Panc1 (cell line): ENCODE measurements around the gene FOXP4. TPM values are rescaled to one million over a fixed set of nuclear protein-coding genes. Genes with fewer than 3 reads are reported as not detected.
A peak's percentile ranks its signal among the peaks of the same experiment; 100 is the strongest.

ENCODE experiments used
- ATAC-seq: fragments of 200-7000 bp; cut with Tn5 transposase; 2 replicates; pipeline ENCODE4 v1.9.1; 2020; ENCODE audit warnings: mild to moderate bottlenecking, moderate library complexity
- Bru-seq: library from RNA; stranded (reverse); fragments of 400-500 nt; gene quantifications from one replicate; lab custom pipeline; 2021; lab: Mats Ljungman, UMichigan
- BruChase-seq, 2 experiments: library from RNA; stranded (reverse); fragments of 400-500 nt; gene quantifications; one replicate each; lab custom pipeline; 2021; lab: Mats Ljungman, UMichigan
- BruUV-seq: library from RNA; stranded (reverse); fragments of 400-500 nt; replicated peaks from 2 replicates; lab custom pipeline; 2021; lab: Mats Ljungman, UMichigan
- CTCF ChIA-PET: fragments of 300-600 bp; sonication (Branson Sonifier 250); formaldehyde crosslinking; loops from one replicate; lab custom pipeline; 2022; ENCODE audit warnings: antibody characterized with exemption; lab: Charles Lee
- POLR2A ChIA-PET: fragments of 300-600 bp; sonication (Branson Sonifier 250); formaldehyde crosslinking; loops from one replicate; lab custom pipeline; 2022; ENCODE audit warnings: antibody characterized with exemption; lab: Charles Lee
- DNase-seq: peaks from one replicate; pipeline ENCODE4 v3.0.0-alpha.2; 2010; ENCODE audit warnings: low read depth, low spot score
- H3K27ac ChIP-seq: 2 replicates; pipeline ENCODE4 v1.5.1; 2011; ENCODE audit warnings: mild to moderate bottlenecking, low read length, inconsistent platforms
- H3K27me3 ChIP-seq: fragments of 200-500 bp; sonication (Bioruptor generic); 2 replicates; pipeline ENCODE4 v1.6.0; 2014; ENCODE audit warnings: low read length, inconsistent platforms; ENCODE audit not compliant: control insufficient read depth, insufficient read depth
- H3K36me3 ChIP-seq: fragments of 200-500 bp; sonication (Bioruptor generic); 2 replicates; pipeline ENCODE4 v1.5.1; 2014; ENCODE audit warnings: inconsistent platforms, mild to moderate bottlenecking, low read length, moderate library complexity; ENCODE audit not compliant: control insufficient read depth, insufficient read depth
- H3K4me1 ChIP-seq: 2 replicates; pipeline ENCODE4 v1.5.1; 2011; ENCODE audit warnings: inconsistent platforms, mild to moderate bottlenecking, low read length, moderate library complexity; ENCODE audit not compliant: control insufficient read depth, insufficient read depth
- H3K4me3 ChIP-seq, 2 experiments: 2 replicates each; pipeline ENCODE4 v1.5.1; 2011 to 2012; ENCODE audit warnings: low read depth in 2 of 2, low read length in 2 of 2, mild to moderate bottlenecking in 2 of 2, inconsistent platforms in 1 of 2, moderate library complexity in 1 of 2
- H3K9me3 ChIP-seq: fragments of 200-500 bp; sonication (Bioruptor generic); 2 replicates; pipeline ENCODE4 v1.5.1; 2014; ENCODE audit warnings: low read depth, mild to moderate bottlenecking, inconsistent platforms, low read length, moderate library complexity; ENCODE audit not compliant: control insufficient read depth, insufficient read depth
- POLR2AphosphoS5 ChIP-seq: IDR thresholded peaks from 2 replicates; pipeline ENCODE4 v1.6.1; 2012; ENCODE audit warnings: mild to moderate bottlenecking, low read depth, low read length, moderate library complexity
- REST ChIP-seq, 2 experiments: IDR thresholded peaks; 2 replicates each; pipeline ENCODE4 v1.6.1; 2011 to 2012; ENCODE audit warnings: low read depth in 2 of 2, control low read depth in 1 of 2, low read length in 1 of 2, mild to moderate bottlenecking in 1 of 2, moderate library complexity in 1 of 2; ENCODE audit not compliant: insufficient read depth in 1 of 2
- SIN3A ChIP-seq: IDR thresholded peaks from 2 replicates; pipeline ENCODE4 v1.6.1; 2012; ENCODE audit warnings: low read depth, mild to moderate bottlenecking, low read length, moderate library complexity, borderline replicate concordance; ENCODE audit not compliant: insufficient read depth
- TCF7L2 ChIP-seq: IDR thresholded peaks from 2 replicates; pipeline ENCODE4 v1.6.1; 2011; ENCODE audit warnings: mild to moderate bottlenecking, low read depth, low read length, inconsistent platforms
- in situ Hi-C: cut with HindIII; loops from 2 replicates; pipeline ENCODE4 v1.10.0; 2016; ENCODE audit warnings: low sequenced_read_pairs, low pct_unique_long_range_greater_than_20kb
- intact Hi-C: fragments of 100-400 bp; cut with micrococcal nuclease; formaldehyde crosslinking; loops from one replicate; pipeline ENCODE4 v1.10.0; 2022; ENCODE audit not compliant: unreplicated experiment
- long read RNA-seq: library from polyadenylated mRNA; unstranded; transcript quantifications from one replicate; pipeline ENCODE4 v2.0.0, GENCODE V29; 2021; ENCODE audit not compliant: unreplicated experiment
- polyA plus RNA-seq: library from polyadenylated mRNA; unstranded; fragments of >200 nt; gene quantifications from one replicate; pipeline ENCODE4 v1.2.1, GENCODE V29; 2012; ENCODE audit warnings: missing spikeins; ENCODE audit not compliant: insufficient read length
- total RNA-seq: library from RNA; stranded (reverse); gene quantifications from one replicate; pipeline ENCODE4 v1.2.1, GENCODE V29; 2021; ENCODE audit not compliant: unreplicated experiment
- TF ChIP-seq, protein P1 (sequence below): fragments of 450-650 bp; IDR thresholded peaks from 2 replicates; pipeline ENCODE4 v1.5.1; 2017; ENCODE audit warnings: mild to moderate bottlenecking

Gene FOXP4, protein sequence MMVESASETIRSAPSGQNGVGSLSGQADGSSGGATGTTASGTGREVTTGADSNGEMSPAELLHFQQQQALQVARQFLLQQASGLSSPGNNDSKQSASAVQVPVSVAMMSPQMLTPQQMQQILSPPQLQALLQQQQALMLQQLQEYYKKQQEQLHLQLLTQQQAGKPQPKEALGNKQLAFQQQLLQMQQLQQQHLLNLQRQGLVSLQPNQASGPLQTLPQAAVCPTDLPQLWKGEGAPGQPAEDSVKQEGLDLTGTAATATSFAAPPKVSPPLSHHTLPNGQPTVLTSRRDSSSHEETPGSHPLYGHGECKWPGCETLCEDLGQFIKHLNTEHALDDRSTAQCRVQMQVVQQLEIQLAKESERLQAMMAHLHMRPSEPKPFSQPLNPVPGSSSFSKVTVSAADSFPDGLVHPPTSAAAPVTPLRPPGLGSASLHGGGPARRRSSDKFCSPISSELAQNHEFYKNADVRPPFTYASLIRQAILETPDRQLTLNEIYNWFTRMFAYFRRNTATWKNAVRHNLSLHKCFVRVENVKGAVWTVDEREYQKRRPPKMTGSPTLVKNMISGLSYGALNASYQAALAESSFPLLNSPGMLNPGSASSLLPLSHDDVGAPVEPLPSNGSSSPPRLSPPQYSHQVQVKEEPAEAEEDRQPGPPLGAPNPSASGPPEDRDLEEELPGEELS
- 30.4 TPM for total RNA-seq
- 30.8 TPM for polyA plus RNA-seq
- percentile 65 among the genes with signal in this experiment for Bru-seq, nascent RNA
- percentile 58 among the genes with signal in this experiment for BruChase-seq, experiment 1, labeled RNA remaining after a 2-hour chase
- BruChase-seq, experiment 2, labeled RNA remaining after a 6-hour chase, result percentile 62 among the genes with signal in this experiment
- long read RNA-seq, partial matches to known transcripts, result 12 of 13 reads
- long read RNA-seq, other reads (novel, unspliced or antisense), result 1 of 13 reads

GRCh38 chr6:41545703-41546474 is at the start of gene FOXP4:
Gene FOXP4 (plus strand): TSS chr6:41546381. CDS start chr6:41565761, 19,380 bp downstream.
- CTCF ChIA-PET, result no interaction called here
- no peaks in the 10 kb centered on the region for H3K4me1 ChIP-seq
- POLR2A ChIA-PET, result no interaction called here
- no peaks in the 10 kb centered on the region; the same call in 1 of the 2 replicates for H3K36me3 ChIP-seq
- in situ Hi-C loops (no loop called here), intact Hi-C loops (loop anchor here (5.0 kb wide), 1 partner anchor 119 kb away; no protein-coding TSS in a partner anchor)
- BruUV-seq, result TSS peak; percentile 72
- peak within 1 kb of the TSS; percentile 83 to 84 for H3K4me3 ChIP-seq
- peak; percentile 93 for ATAC-seq
- H3K9me3 ChIP-seq, result no peaks in the 10 kb centered on the region
- DNase-seq, result peak; percentile 76
- TF ChIP-seq, protein P1, sequence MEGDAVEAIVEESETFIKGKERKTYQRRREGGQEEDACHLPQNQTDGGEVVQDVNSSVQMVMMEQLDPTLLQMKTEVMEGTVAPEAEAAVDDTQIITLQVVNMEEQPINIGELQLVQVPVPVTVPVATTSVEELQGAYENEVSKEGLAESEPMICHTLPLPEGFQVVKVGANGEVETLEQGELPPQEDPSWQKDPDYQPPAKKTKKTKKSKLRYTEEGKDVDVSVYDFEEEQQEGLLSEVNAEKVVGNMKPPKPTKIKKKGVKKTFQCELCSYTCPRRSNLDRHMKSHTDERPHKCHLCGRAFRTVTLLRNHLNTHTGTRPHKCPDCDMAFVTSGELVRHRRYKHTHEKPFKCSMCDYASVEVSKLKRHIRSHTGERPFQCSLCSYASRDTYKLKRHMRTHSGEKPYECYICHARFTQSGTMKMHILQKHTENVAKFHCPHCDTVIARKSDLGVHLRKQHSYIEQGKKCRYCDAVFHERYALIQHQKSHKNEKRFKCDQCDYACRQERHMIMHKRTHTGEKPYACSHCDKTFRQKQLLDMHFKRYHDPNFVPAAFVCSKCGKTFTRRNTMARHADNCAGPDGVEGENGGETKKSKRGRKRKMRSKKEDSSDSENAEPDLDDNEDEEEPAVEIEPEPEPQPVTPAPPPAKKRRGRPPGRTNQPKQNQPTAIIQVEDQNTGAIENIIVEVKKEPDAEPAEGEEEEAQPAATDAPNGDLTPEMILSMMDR, result no peak
- TF ChIP-seq TCF7L2, result no peak
- TF ChIP-seq REST (IDR thresholded peaks at IDR 0.05; ENCODE audit: insufficient read depth in 1 of 2, low read depth in 2 of 2, low read length in 1 of 2), result no peak
- no peaks in the 10 kb centered on the region for H3K27me3 ChIP-seq
- H3K27ac ChIP-seq, result peak within 1 kb of the TSS; percentile 86

- ATAC-seq (no peak), DNase-seq (no peak)
- TF ChIP-seq REST (IDR thresholded peaks at IDR 0.05; ENCODE audit: insufficient read depth in 1 of 2, low read depth in 2 of 2, low read length in 1 of 2) (no peak), TCF7L2 (no peak), SIN3A (no peak), POLR2AphosphoS5 (no peak)
- TF ChIP-seq, protein P1, result no peak
- in situ Hi-C loops, result no loop called here
- BruUV-seq, result no TSS peak
- H3K4me3 ChIP-seq, result no peak overlapping the region
- CTCF ChIA-PET, result no interaction called here
- H3K9me3 ChIP-seq, result no peaks in the 10 kb centered on the region
- H3K27ac ChIP-seq, result no peak overlapping the region
- POLR2A ChIA-PET, result no interaction called here
- no peaks in the 10 kb centered on the region for H3K36me3 ChIP-seq
- intact Hi-C loops, result no loop called here
- H3K4me1 ChIP-seq, result no peaks in the 10 kb centered on the region
- H3K27me3 ChIP-seq, result no peaks in the 10 kb centered on the region
Measured at GRCh38 chr6:41497573-41497972, 48.6 kb upstream of the FOXP4 start.
